Neural cell (in vitro differentiated cells): ENCODE results near the gene FLOT1. TPM values are rescaled to one million over a fixed set of nuclear protein-coding genes. Genes with fewer than 3 reads are reported as not detected.

ENCODE experiments used
- H2AFZ ChIP-seq: fragments of 200-600, 300-800 bp; sonication (generic), shearing (Covaris generic); 2 replicates; pipeline ENCODE4 v1.6.0; 2014; ENCODE audit warnings: low read depth, mild to moderate bottlenecking, antibody characterized with exemption, low read length, moderate library complexity
- H3F3A ChIP-seq: fragments of 200-600 bp; shearing (Covaris generic); 2 replicates; pipeline ENCODE4 v1.6.1; 2016; ENCODE audit warnings: mild to moderate bottlenecking, moderate library complexity, mixed read lengths, antibody characterized with exemption, low read length; ENCODE audit not compliant: insufficient read depth, poor library complexity, severe bottlenecking
- H3K27ac ChIP-seq: fragments of 200-600, 300-800 bp; sonication (generic), shearing (Covaris generic); 2 replicates; pipeline ENCODE4 v1.5.1; 2014; ENCODE audit warnings: mild to moderate bottlenecking, low read length, moderate library complexity
- H3K27me3 ChIP-seq: fragments of 300-800, 200-600 bp; sonication (generic), shearing (Covaris generic); 2 replicates; pipeline ENCODE4 v1.6.0; 2014; ENCODE audit warnings: mild to moderate bottlenecking, low read depth, low read length, moderate library complexity; ENCODE audit not compliant: insufficient read depth
- H3K36me3 ChIP-seq: fragments of 300-800, 200-600 bp; sonication (generic), shearing (Covaris generic); 2 replicates; pipeline ENCODE4 v1.5.1; 2014; ENCODE audit warnings: mild to moderate bottlenecking, antibody characterized with exemption, low read length, moderate library complexity; ENCODE audit not compliant: insufficient read depth
- H3K4me2 ChIP-seq: fragments of 300-800, 200-600 bp; sonication (generic), shearing (Covaris generic); 2 replicates; pipeline ENCODE4 v1.6.0; 2014; ENCODE audit warnings: mild to moderate bottlenecking, low read length
- H3K4me3 ChIP-seq: fragments of 300-800, 200-600 bp; sonication (generic), shearing (Covaris generic); 2 replicates; pipeline ENCODE4 v1.5.1; 2014; ENCODE audit warnings: mild to moderate bottlenecking, low read length, moderate library complexity
- H3K79me2 ChIP-seq: fragments of 200-600 bp; shearing (Covaris generic); replicated peaks from 2 replicates; pipeline ENCODE4 v1.6.0; 2014; ENCODE audit warnings: mild to moderate bottlenecking, low read length, moderate library complexity; ENCODE audit not compliant: insufficient read depth
- H3K9ac ChIP-seq: fragments of 300-800, 200-600 bp; sonication (generic), shearing (Covaris generic); 2 replicates; pipeline ENCODE4 v1.6.1; 2016; ENCODE audit warnings: mild to moderate bottlenecking, low read length, mixed read lengths
- H3K9me2 ChIP-seq: fragments of 200-600 bp; shearing (Covaris generic); 2 replicates; pipeline ENCODE4 v1.6.1; 2016; ENCODE audit warnings: mild to moderate bottlenecking, low read length, mixed read lengths; ENCODE audit not compliant: insufficient read depth
- H3K9me3 ChIP-seq: fragments of 200-600, 300-800 bp; sonication (generic), shearing (Covaris generic); 2 replicates; pipeline ENCODE4 v1.6.1; 2016; ENCODE audit warnings: mild to moderate bottlenecking, mixed run types, low read length, moderate library complexity, mixed read lengths
- H4K20me1 ChIP-seq: fragments of 200-600 bp; shearing (Covaris generic); 2 replicates; pipeline ENCODE4 v1.6.1; 2016; ENCODE audit warnings: mild to moderate bottlenecking, mixed run types; ENCODE audit not compliant: insufficient read depth
- CTCF ChIP-seq: fragments of 450-650 bp; IDR thresholded peaks from 2 replicates; pipeline ENCODE4 v1.5.1; 2014; ENCODE audit warnings: antibody characterized with exemption, mild to moderate bottlenecking, moderate library complexity; ENCODE audit not compliant: poor library complexity, severe bottlenecking
- EP300 ChIP-seq: fragments of 450-650 bp; conservative IDR thresholded peaks from 2 replicates; pipeline ENCODE4 v1.6.1; 2014; ENCODE audit warnings: antibody characterized with exemption, mild to moderate bottlenecking, moderate library complexity; ENCODE audit not compliant: poor library complexity, severe bottlenecking
- EZH2 ChIP-seq: fragments of 200-600, 300-800 bp; shearing (Covaris generic), sonication (generic); IDR thresholded peaks from 2 replicates; pipeline ENCODE4 v1.6.1; 2014; ENCODE audit warnings: antibody characterized with exemption, low read length, borderline replicate concordance, mild to moderate bottlenecking; ENCODE audit not compliant: insufficient read depth, poor library complexity, severe bottlenecking
- MXI1 ChIP-seq: fragments of 450-650 bp; conservative IDR thresholded peaks from 2 replicates; pipeline ENCODE4 v1.6.1; 2014; ENCODE audit warnings: antibody characterized with exemption, mild to moderate bottlenecking; ENCODE audit not compliant: poor library complexity, severe bottlenecking
- POLR2AphosphoS5 ChIP-seq: IDR thresholded peaks from 2 replicates; pipeline ENCODE4 v1.6.1; 2012
- RAD21 ChIP-seq: fragments of 450-650 bp; conservative IDR thresholded peaks from 2 replicates; pipeline ENCODE4 v1.6.1; 2014; ENCODE audit warnings: antibody characterized with exemption, mild to moderate bottlenecking, moderate library complexity
- REST ChIP-seq: IDR thresholded peaks from 2 replicates; pipeline ENCODE4 v1.6.1; 2012; ENCODE audit warnings: borderline replicate concordance
- SMC3 ChIP-seq: fragments of 450-650 bp; conservative IDR thresholded peaks from 2 replicates; pipeline ENCODE4 v1.6.1; 2014; ENCODE audit warnings: antibody characterized with exemption, mild to moderate bottlenecking, moderate library complexity; ENCODE audit not compliant: poor library complexity
- TAF1 ChIP-seq: IDR thresholded peaks from 2 replicates; pipeline ENCODE4 v1.6.1; 2012; ENCODE audit warnings: low read depth
- polyA plus RNA-seq: library from polyadenylated mRNA; depleted of rRNA; stranded (reverse); fragments of >200 nt; gene quantifications from 2 replicates; pipeline ENCODE4 v1.2.3, GENCODE V29; 2014

The FLOT1 gene
- polyA plus RNA-seq, 1 donor from 2014 or later: 72.7 TPM

- no peak for TF ChIP-seq MXI1
- TF ChIP-seq SMC3: no peak
- no peak for TF ChIP-seq CTCF
- no peak for TF ChIP-seq EP300
- no peak for TF ChIP-seq EZH2
- no peak for TF ChIP-seq RAD21
- no peak for TF ChIP-seq TAF1
- no peak for TF ChIP-seq POLR2AphosphoS5
- no peak for TF ChIP-seq REST
- no peaks in the 10 kb centered on the region for H3K36me3 ChIP-seq
- no peaks in the 10 kb centered on the region for H3K79me2 ChIP-seq
- H3K9me2 ChIP-seq: no peaks in the 10 kb centered on the region
- H4K20me1 ChIP-seq: no peaks in the 10 kb centered on the region
- no peaks in the 10 kb centered on the region for H3K9me3 ChIP-seq
- no peak overlapping the region for H3K9ac ChIP-seq
- H3K27me3 ChIP-seq: no peaks in the 10 kb centered on the region
- H2AFZ ChIP-seq: no peak overlapping the region
- H3K27ac ChIP-seq: no peak overlapping the region
- H3K4me3 ChIP-seq: no peak overlapping the region
- no peak overlapping the region for H3K4me2 ChIP-seq
- H3F3A ChIP-seq: no peaks in the 10 kb centered on the region
Measured at GRCh38 chr6:30769088-30769852, 26.8 kb upstream of the FLOT1 start.

- H3K9me2 ChIP-seq: no peaks in the 10 kb centered on the region
- H3K79me2 ChIP-seq: no peaks in the 10 kb centered on the region
- no peaks in the 10 kb centered on the region for H3K36me3 ChIP-seq
- no peak overlapping the region for H3K4me3 ChIP-seq
- no peaks in the 10 kb centered on the region for H3K9me3 ChIP-seq
- H2AFZ ChIP-seq: no peak overlapping the region
- TF ChIP-seq REST (no peak), RAD21 (no peak), POLR2AphosphoS5 (no peak), EZH2 (no peak), TAF1 (no peak), EP300 (no peak), CTCF (no peak), SMC3 (no peak), MXI1 (no peak)
- no peak overlapping the region for H3K9ac ChIP-seq
- no peaks in the 10 kb centered on the region for H4K20me1 ChIP-seq
- no peak overlapping the region for H3K27ac ChIP-seq
- no peak overlapping the region for H3K4me2 ChIP-seq
- no peaks in the 10 kb centered on the region for H3K27me3 ChIP-seq
- H3F3A ChIP-seq: no peaks in the 10 kb centered on the region
Measured at GRCh38 chr6:30768634-30769087, 26.2 kb upstream of the FLOT1 start.
